Frontal cortex (tissue), 4 donors: ENCODE measurements around the gene CACNA1A. TPM values are rescaled to one million over a fixed set of nuclear protein-coding genes. Genes with fewer than 3 reads are reported as not detected.
A peak's percentile ranks its signal among the peaks of the same experiment; 100 is the strongest.

Experiments
- DNase-seq, 2 donors: peaks; one replicate each; pipeline ENCODE4 v3.0.0; 2012; ENCODE audit warnings: low spot score in 2 of 2
- FAIRE-seq: peaks from 2 replicates; lab custom pipeline; 2012; peaks lifted over from hg19 to GRCh38; lab: Jason Lieb, UNC
- total RNA-seq: library from RNA; depleted of rRNA; stranded (reverse); fragments of >200 nt; gene quantifications from one replicate; pipeline ENCODE4 v1.2.3, GENCODE V29; 2014
- donor health status: control.
- donor health status: control.
- donor health status: control.

CACNA1A gene
- total RNA-seq, 1 donor from 2014 or later, result 39.5 TPM

- FAIRE-seq (no peak), DNase-seq (no peak)
Observed at GRCh38 chr19:13291913-13292312, 214.4 kb downstream of the CACNA1A start.

GRCh38 chr19:13290741-13291140 is 215.5 kb downstream of the CACNA1A start:
- DNase-seq (no peak), FAIRE-seq (no peak)

DNA sequence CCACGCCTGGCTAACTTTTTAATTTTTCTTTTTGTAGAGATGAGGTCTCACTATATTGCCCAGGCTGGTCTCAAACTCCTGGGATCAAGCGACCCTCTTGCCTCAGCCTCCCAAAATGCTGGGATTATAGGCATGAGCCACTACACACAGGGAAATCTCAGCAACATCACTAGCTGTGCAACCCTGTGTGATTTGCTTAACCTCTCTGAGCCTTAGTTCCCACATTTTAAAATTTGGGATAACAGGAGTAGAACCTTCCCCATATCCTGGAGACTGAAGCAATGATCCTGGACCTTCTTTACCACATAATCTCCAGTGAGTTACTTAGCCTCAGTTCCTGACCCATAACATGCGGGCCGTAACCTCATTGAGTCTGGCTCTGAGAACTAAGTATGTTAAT is 217.0 kb downstream of the CACNA1A start:
- DNase-seq, result no peak
- no peak for FAIRE-seq

DNA sequence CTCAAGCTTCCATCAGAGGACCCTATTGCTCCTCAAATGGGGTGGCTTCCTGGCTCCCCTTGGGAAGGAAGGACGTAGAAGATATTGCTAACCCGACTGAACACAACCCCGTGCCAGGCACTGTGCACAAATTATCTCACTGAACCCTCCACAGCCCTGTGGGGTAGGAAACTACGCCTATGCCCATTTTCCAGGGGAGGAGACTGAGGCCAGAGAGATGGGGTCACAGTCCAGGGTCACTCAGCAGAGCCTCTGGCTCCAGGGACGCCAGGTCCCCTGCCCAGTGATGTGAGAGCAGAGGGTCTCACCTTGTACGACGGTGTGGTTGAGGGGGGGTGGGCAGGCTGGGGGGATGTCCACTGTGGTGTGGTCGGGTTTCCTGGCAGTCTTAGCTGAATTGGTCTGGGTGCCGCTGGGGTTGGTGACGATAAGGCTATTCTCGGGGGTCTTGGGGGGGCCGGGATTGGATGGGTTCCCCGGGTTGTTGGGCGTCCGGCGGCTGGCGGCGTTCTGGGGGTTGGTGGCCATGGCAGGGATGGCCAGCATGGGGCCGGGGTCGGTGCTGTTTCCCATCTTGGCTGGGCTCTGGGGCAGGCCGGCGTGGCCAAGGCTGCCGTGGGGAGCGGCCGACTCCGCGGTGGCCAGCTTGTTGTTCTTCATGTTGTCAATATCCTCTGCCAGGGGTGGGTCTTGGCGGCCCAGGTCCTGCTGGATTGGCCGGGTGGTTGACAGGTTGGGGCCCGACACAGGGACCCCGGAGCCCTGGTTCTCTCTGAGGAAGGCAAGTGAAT is 219.9 kb downstream of the CACNA1A start:
- DNase-seq (no peak), FAIRE-seq (no peak)

DNA sequence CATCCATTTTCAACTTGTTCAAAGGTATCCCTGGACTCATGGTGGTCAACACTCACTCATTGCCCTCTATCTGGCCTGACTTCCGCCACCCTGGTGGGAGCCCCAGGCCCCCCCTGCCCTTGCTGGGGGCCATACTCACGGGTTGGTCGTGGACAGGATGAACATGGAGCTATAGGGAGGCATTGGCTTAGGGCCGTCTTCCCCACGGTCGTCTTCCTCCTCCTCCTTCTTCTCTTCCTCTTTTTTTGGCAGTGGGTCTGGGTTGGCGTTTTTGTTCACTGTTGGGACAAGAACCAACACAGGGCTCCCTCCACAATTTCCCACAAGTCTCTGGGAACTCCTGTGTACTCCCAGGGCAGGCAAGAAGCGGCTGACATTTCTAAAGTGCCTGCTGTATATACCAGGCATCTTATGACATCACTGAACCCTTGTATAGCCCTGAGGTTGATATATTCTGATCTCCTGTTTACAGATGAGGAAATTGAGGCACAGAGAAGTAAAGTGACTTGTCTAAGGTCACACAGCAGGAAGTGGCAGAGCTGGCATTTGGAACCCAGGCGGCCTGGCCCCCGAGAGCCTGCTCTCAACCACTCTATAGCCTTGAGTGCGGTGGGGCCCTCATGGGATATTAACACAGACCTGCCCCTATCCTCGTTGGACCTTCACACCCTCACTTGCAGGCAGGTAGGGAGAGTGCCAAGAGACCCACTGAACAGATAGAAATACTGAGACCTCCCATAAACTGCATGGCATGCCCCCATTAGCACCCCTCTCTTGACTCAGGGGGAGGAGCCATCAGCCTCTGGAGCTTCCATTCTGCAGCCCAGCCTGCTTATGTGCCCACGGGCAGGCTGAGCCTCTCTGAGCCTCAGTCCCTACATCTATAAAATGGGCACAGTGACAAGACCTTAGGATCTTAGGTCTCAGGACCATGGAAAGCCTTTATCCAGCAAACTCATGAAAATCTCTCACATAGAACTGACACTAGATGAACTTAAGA is 221.1 kb downstream of the CACNA1A start:
- DNase-seq (no peak), FAIRE-seq (no peak)

DNA sequence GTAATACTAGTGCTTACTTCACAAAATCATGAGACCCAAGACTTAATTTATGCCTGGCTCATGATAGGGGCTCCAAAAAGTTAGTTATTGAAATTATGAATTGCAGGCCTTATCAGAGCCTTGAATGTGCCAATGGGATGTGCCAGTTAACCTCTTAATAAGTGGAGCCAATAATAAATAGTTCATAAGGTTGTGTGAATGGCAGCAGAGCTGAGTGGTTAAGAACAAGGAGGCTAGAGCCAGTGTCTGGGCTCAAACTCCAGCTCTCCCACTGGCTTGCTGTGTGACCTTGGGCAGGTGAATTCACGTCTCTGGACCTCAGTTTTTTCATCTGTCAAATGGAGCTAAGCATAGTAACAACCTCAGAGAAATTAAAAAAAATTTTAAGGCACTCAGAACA is 222.4 kb downstream of the CACNA1A start:
- DNase-seq (no peak), FAIRE-seq (no peak)

- no peak for DNase-seq
- FAIRE-seq, result no peak
Observed at GRCh38 chr19:13282486-13283065, 223.7 kb downstream of the CACNA1A start.

GRCh38 chr19:13281567-13282291 is 224.6 kb downstream of the CACNA1A start:
- DNase-seq, result peak in 1 of 2 donors; percentile 51
- no peak for FAIRE-seq

- DNase-seq (peak; percentile 48 to 64), FAIRE-seq (no peak)
Observed at GRCh38 chr19:13277104-13277809, 229.0 kb downstream of the CACNA1A start.

- FAIRE-seq (no peak), DNase-seq (no peak)
Observed at GRCh38 chr19:13275016-13275722, 231.1 kb downstream of the CACNA1A start.

DNA sequence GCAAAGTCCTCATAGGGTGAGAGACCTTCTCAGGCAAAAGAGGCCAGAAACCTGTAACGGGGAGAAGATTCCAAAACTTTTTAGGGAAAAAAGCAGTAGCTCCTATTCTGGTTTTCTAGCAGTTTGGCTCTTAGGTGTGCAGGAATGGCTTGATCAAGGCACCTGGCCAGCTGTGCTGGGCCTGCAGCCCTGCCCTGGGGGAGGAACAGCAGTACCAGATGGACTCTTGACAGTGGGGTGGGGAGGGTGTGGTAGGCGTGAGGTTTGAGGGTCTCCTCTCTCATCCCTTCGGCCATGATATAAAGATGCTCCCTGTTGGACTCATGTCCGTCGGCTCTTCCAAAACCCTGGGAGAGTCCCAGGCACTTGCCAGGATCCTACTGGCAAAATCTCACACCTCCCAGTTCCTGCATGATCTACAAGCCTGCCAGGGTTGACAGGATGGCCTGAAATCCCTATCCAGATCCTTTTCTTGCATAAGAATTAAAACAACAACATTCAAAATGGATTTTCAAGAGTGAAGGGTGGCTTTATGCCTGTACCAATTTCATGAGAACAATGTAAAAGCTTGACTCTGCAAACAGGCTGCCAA is 235.7 kb downstream of the CACNA1A start:
- no peak for DNase-seq
- FAIRE-seq, result no peak

DNA sequence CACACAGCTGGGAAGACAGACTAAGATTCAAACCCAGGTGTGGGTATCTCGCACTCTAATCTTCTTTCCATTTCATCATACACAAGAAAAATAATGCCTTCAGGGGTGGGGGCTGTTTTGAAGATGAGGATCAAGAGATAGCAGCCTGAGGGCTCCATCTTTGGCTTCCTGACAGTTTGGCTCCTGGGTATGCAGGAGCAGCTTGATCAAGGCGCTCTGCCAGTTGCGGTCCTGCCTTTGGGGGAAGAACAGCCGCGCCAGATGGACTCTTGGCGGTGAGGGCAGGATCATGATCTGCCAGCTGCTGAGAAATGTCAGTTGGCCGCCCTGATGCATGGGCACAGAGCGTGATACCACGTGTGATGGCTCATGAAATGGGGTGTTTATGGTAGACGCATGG is 236.9 kb downstream of the CACNA1A start:
- no peak for DNase-seq
- no peak for FAIRE-seq

DNA sequence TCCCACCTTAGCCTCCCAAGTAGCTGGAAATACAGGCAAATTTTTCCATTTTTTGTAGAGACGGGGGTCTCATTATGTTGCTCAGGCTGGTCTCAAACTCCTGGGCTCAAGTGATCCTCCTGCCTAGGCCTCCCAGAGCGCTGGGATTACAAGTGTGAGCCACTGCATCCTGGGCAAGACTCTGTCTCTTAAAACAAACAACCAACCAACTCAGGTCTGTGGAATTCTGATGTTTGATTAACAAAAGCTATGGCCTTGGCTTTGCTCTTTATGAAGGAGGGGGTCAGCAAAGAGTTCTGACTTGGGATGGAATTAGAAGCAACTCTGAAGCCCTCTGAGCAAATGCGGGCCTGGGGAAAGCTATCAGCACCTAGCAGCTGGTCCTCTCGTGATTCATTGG is 238.4 kb downstream of the CACNA1A start:
- FAIRE-seq, result no peak

GRCh38 chr19:13267131-13267530 is 239.1 kb downstream of the CACNA1A start:
- FAIRE-seq, result no peak
- no peak for DNase-seq

More for the DNA sequence above, 238.4 kb downstream of the CACNA1A start:
- no peak for DNase-seq

DNA sequence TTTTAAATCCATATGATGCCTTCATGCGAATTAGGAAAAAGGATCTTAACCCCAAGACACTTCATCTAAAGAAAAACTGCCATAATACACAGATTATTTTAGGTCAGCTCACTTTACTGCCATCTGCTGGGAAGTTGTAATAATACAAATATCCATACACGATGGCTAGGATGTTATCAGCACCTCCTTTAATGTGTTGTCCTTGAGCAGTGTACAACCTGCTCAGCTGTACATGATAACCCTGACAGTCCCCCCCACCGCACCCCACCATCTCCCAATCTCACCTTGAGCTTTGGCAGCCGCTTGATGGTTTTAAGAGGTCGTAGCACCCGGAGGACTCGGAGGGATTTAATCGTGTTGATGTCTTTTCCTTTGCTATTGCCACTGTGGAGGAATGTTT is 243.8 kb downstream of the CACNA1A start:
- DNase-seq, result peak; percentile 52 to 69
- FAIRE-seq, result no peak

GRCh38 chr19:13260883-13261653 is 245.2 kb downstream of the CACNA1A start:
- no peak for FAIRE-seq

GRCh38 chr19:13256918-13257317 is 249.4 kb downstream of the CACNA1A start:
- DNase-seq (no peak), FAIRE-seq (no peak)

More at GRCh38 chr19:13260883-13261653, 245.2 kb downstream of the CACNA1A start:
- DNase-seq, result no peak
